Ascending aorta (tissue), 2 donors: ENCODE measurements around the gene HSPG2. TPM values are rescaled to one million over a fixed set of nuclear protein-coding genes. Genes with fewer than 3 reads are reported as not detected.

Experiments
- DNase-seq, 2 donors: peaks; one replicate each; pipeline ENCODE4 v3.0.0-alpha.2; 2019; ENCODE audit warnings: low spot score in 2 of 2
- H3K27ac ChIP-seq, 2 donors: fragments of 200-600 bp; sonication (generic); one replicate each; pipeline ENCODE4 v1.5.1; 2016 to 2017; ENCODE audit warnings: mild to moderate bottlenecking in 1 of 2
- H3K27me3 ChIP-seq: fragments of 200-600 bp; sonication (generic); one replicate; pipeline ENCODE4 v1.5.1; 2017
- H3K36me3 ChIP-seq, 2 donors: fragments of 200-600 bp; sonication (generic); one replicate each; pipeline ENCODE4 v1.5.1; 2016
- H3K4me1 ChIP-seq, 2 donors: fragments of 200-600 bp; sonication (generic); one replicate each; pipeline ENCODE4 v1.5.1; 2016 to 2017; ENCODE audit warnings: mild to moderate bottlenecking in 1 of 2
- H3K4me3 ChIP-seq, 2 donors: fragments of 200-600 bp; sonication (generic); one replicate each; pipeline ENCODE4 v1.5.1; 2016 to 2017; ENCODE audit warnings: mild to moderate bottlenecking in 1 of 2
- H3K9me3 ChIP-seq, 2 donors: fragments of 200-600 bp; sonication (generic); one replicate each; pipeline ENCODE4 v1.5.1; 2016
- intact Hi-C: fragments of 100-400 bp; cut with DNase I; formaldehyde crosslinking; loops from one replicate; pipeline ENCODE4 v1.15.1; 2023
- total RNA-seq: library from RNA; depleted of rRNA; stranded (reverse); fragments of >200 nt; gene quantifications from one replicate; pipeline ENCODE4 v1.1.0, GENCODE V29; 2016
- TF ChIP-seq, protein P1 (sequence below), 3 experiments: fragments of 200-600 bp in 2 of 3; fragments of 450-650 bp in 1 of 3; sonication (generic) in 2 of 3; IDR thresholded peaks; one replicate each; pipeline ENCODE4 v1.5.1; 2016 to 2019; ENCODE audit warnings: antibody characterized with exemption in 3 of 3, mild to moderate bottlenecking in 1 of 3, moderate library complexity in 1 of 3

HSPG2 gene
- total RNA-seq, 1 donor from 2014 or later = 1,294 TPM

DNA sequence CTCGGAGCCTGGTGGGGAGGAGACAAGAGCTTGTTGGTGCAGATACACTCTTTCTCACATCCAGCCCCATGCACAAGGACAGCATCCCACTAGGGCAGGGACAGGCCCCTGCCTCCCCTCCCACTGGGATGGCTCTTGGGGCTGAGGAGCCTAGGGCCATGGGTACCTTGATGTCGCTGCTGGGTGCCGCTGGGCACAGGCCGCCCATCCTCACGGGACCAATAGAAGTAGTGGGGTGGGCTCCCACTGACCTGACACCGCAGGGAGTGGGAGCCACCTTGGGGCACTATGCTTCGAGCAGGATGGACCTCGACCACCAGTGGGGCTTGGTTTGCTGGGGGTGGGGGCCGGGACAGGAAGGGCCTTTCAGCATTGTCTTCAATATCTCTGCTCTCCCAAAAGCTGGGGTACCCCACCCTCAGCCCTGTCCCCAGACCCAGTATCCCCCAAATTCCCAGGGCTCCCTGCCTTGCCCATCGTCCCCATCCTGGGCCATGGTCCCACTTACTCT, 77.4 kb downstream of the HSPG2 start:
- Histone ChIP-seq H3K27ac (peak overlapping the region in 1 of 2 donors; percentile 10), H3K27me3 (no peaks in the 10 kb centered on the region), H3K36me3 (peaks cover 92 to 97% of the 10 kb centered on the region in 2 donors), H3K4me1 (no peaks in the 10 kb centered on the region), H3K9me3 (no peaks in the 10 kb centered on the region), H3K4me3 (no peak overlapping the region)
- DNase-seq = no peak
- TF ChIP-seq, protein P1, sequence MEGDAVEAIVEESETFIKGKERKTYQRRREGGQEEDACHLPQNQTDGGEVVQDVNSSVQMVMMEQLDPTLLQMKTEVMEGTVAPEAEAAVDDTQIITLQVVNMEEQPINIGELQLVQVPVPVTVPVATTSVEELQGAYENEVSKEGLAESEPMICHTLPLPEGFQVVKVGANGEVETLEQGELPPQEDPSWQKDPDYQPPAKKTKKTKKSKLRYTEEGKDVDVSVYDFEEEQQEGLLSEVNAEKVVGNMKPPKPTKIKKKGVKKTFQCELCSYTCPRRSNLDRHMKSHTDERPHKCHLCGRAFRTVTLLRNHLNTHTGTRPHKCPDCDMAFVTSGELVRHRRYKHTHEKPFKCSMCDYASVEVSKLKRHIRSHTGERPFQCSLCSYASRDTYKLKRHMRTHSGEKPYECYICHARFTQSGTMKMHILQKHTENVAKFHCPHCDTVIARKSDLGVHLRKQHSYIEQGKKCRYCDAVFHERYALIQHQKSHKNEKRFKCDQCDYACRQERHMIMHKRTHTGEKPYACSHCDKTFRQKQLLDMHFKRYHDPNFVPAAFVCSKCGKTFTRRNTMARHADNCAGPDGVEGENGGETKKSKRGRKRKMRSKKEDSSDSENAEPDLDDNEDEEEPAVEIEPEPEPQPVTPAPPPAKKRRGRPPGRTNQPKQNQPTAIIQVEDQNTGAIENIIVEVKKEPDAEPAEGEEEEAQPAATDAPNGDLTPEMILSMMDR (IDR thresholded peaks at IDR 0.05) = no peak
- intact Hi-C loops = no loop called here

DNA sequence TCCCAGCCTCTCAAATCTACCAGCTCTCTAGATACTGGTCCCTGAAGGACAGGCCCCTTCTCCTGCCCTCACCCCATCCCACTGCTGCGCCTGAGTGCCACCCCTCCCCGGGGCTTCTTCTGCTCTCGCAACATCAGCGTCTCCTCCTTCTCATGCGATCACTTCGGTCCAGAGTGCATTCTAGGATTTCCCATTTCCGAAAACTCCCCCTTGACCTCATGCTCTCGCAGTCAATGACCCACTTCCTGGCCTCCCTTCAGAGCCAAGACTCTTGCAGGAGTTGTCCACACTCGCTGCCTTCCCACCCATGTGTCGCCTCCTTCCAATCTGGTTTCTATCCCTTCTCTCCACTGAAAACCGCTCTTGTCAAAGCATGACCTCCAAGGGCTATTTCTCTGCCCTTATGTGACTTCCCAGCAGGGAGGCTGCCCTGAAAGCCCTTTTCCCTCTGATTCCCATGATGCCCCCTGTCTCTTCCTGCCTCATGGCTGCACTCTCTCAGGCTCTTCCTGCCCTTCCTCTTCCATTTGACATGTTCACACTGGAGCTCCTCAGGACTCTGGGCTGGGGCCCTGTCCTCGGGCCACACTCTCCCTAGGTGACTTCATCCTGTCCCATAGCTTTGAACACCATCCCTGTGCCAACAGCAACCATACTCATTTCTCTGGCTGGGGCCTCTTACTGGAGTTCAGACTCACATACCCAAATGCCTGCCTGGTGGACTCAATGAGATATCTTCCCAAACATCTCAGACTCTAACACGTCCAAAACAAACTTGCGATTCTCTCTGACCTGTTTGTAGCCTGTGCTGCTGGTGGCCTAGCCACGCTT, 79.1 kb downstream of the HSPG2 start:
- intact Hi-C loops = no loop called here
- TF ChIP-seq, protein P1 (IDR thresholded peaks at IDR 0.05) = no peak
- Histone ChIP-seq H3K27ac (peak overlapping the region; percentile 1 to 32), H3K4me1 (no peaks in the 10 kb centered on the region), H3K27me3 (no peaks in the 10 kb centered on the region), H3K4me3 (no peak overlapping the region), H3K36me3 (peaks cover 97 to 98% of the 10 kb centered on the region in 2 donors), H3K9me3 (no peaks in the 10 kb centered on the region)
- DNase-seq = no peak

DNA sequence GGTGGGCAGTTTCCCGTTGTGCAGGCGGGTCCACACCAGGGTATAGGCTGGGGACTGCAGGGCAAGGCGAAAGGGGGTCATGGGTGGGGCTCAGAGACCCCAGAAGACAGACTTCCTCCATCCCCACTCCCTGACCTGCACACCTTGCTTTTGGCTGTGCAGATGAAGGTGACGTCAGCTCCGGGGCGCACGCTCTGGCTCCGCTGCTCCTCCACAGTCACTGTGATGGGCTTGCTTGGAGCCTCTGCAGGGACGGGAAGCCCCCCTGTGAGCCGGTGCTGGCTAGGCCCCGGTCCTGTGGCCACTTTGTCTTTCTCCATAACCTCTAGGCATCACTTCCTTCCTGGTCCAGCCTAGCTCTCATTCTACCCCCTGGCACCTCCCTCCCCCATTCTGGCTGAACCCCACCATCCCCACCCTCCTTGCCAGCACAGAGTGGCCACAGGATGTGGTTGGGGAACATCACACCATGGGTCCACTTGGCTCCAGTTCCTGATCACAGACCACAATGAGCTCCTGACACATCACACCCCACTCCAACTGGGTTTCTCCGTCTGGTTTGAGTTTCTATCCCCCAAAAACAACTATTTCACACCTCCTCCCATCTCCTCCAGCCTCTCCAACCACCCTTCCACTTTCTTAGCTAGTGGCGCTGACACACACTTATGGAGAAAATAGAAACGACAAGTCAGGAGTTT, 79.8 kb downstream of the HSPG2 start:
- Histone ChIP-seq H3K36me3 (peaks cover 100% of the 10 kb centered on the region in 2 donors), H3K27me3 (no peaks in the 10 kb centered on the region), H3K27ac (peak overlapping the region in 1 of 2 donors; percentile 1), H3K4me3 (no peak overlapping the region), H3K9me3 (no peaks in the 10 kb centered on the region), H3K4me1 (no peaks in the 10 kb centered on the region)
- DNase-seq = no peak
- intact Hi-C loops = no loop called here
- TF ChIP-seq, protein P1 (IDR thresholded peaks at IDR 0.05) = no peak

DNA sequence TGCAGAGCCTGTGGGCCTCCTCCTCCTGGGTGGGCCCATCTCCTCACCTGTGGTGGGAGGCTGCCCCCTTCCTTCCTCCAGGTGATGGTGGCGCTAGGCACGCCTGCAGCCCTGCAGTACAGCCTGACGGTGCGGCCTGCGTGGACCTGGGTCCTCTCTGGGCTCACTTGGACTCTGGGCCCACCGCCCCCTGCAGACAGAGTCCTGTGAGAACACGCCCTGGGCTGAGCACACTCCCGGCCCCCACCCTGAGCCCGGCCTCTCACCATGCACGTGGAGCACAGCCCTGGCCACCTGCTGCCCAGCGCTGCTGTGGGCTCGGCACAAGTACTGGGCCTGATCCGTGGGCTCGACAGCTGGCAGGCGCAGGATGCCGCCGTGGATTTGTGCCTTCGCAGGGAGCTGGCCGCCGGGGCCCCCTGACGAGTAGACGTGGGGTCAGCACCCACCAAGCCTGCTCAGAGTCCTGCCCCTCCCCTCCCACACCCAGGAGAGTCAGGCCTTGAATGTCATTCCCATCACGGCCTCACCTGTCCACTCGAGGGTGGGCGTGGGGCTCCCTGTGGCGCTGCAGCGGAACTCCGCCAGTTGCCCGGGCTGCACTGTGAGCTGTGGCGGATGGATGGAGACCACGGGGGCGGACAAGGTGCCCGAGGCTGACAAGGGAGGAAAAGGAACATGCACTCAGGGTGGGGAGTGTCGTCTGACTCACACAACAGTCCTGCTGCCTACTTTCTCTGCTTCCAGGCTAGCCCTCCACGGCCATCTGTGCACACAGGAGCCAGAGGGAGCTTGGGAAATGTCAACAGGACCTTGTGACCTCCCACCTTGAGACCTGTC, 81.6 kb downstream of the HSPG2 start:
- intact Hi-C loops = no loop called here
- Histone ChIP-seq H3K4me3 (no peak overlapping the region), H3K4me1 (no peaks in the 10 kb centered on the region), H3K27ac (no peak overlapping the region), H3K9me3 (no peaks in the 10 kb centered on the region), H3K27me3 (no peaks in the 10 kb centered on the region), H3K36me3 (peaks cover 100% of the 10 kb centered on the region in 2 donors)
- no peak for DNase-seq
- TF ChIP-seq, protein P1 (IDR thresholded peaks at IDR 0.05) = no peak

DNA sequence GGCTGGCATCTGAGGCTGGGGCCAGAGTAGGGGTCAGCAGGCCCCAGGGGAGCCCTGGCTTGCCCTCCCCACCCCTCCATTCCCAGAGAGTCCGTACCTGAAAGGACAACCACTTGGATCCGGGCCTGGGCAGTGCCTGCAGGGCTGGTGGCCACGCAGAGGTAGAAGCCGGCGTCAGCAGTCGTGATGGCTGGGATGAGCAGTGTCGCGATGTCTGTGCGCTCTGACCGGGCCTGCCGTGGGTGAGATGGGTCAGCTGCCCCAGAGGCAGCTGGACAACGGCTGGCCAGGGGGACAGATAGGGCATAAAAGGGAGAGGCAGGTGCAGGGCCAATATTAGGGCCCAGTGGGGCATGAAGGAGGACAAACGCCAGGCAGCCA, 82.4 kb downstream of the HSPG2 start:
- Histone ChIP-seq H3K27me3 (no peaks in the 10 kb centered on the region), H3K4me3 (no peak overlapping the region), H3K4me1 (no peaks in the 10 kb centered on the region), H3K36me3 (peaks cover 100% of the 10 kb centered on the region in 2 donors), H3K27ac (no peak overlapping the region), H3K9me3 (no peaks in the 10 kb centered on the region)
- intact Hi-C loops = no loop called here
- no peak for DNase-seq
- TF ChIP-seq, protein P1 (IDR thresholded peaks at IDR 0.05) = no peak
